Upper lobe of left lung (tissue), 4 donors: ENCODE results near the gene PRR3.

Source experiments
- CTCF ChIP-seq, 6 experiments: fragments of 450-650 bp in 4 of 6; fragments of 200-600 bp in 2 of 6; sonication (generic) in 2 of 6; IDR thresholded peaks; one replicate each; pipeline ENCODE4 v1.5.1; 2016 to 2019; ENCODE audit warnings: antibody characterized with exemption in 6 of 6
- EP300 ChIP-seq, 4 donors: sonication (generic); formaldehyde crosslinking; IDR thresholded peaks; one replicate each; pipeline ENCODE4 v1.5.1; 2017; ENCODE audit warnings: antibody characterized with exemption in 4 of 4, control low read depth in 2 of 4

GRCh38 chr6:30543821-30544220, 13.3 kb upstream of the PRR3 start:
- TF ChIP-seq CTCF (IDR thresholded peaks at IDR 0.05): no peak
- TF ChIP-seq EP300 (IDR thresholded peaks at IDR 0.05): no peak
